ENCODE data around the gene TYW1.
"Not testable (repeated sequence)": the region's sequence is repeated elsewhere in the genome, so short reads cannot be mapped to it uniquely, and the experiment has no call there.

The TYW1 gene

DNA sequence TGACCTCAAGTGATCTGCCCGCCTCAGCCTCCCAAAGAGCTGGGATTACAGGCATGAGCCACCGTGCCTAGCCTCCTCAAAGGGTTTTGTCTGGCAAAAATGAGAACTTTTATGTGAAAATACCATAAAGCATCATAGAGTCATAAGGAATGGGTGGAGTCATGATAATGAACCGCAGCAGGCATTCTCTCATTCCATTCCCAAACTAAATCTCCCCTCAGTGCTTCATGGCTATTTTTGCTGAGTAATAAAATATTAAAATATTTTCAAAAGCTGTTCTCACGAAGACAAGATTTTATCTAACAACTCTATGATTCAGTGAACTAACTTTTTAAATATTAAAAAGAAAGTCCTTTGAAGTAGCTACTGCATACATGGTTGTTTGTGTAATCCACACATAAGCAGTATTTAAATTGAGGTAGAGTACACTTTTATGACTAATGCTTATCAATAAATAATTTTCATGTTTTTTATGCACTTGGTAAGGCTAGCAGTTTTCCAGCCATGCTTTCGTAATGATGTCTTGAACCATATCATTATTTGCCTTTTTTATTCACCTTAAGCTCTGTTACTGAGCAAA lies 195.6 kb downstream of the TYW1 start:
- H2BK120ac ChIP-seq (ENCODE audit: low read depth, low read length); H3K79me1 ChIP-seq (replicated peaks; ENCODE audit: low read length, poor library complexity, severe bottlenecking); H3K14ac ChIP-seq (ENCODE audit: low read length in 2 of 2); H2BK5ac ChIP-seq (ENCODE audit: low read depth, low read length, poor library complexity, severe bottlenecking); H3K23ac ChIP-seq (ENCODE audit: low read length in 2 of 2); H2AFZ ChIP-seq (ENCODE audit: low read depth, low read length); DNase-seq; H3K4me1 ChIP-seq (ENCODE audit: control insufficient read depth, insufficient read depth, low read depth, low read length); H2BK15ac ChIP-seq (ENCODE audit: low read depth, poor library complexity, severe bottlenecking); H3K27me3 ChIP-seq (ENCODE audit: control insufficient read depth in 1 of 2, insufficient read depth in 1 of 2, low read length in 2 of 2); H3K9me3 ChIP-seq (ENCODE audit: control insufficient read depth, low read length); H3K18ac ChIP-seq (ENCODE audit: low read depth in 1 of 2, low read length in 2 of 2); H3K4me2 ChIP-seq (ENCODE audit: low read length, poor library complexity, severe bottlenecking); H2AK5ac ChIP-seq (ENCODE audit: low read length, severe bottlenecking); H3K4ac ChIP-seq (ENCODE audit: low read depth in 1 of 2, low read length in 2 of 2); H4K91ac ChIP-seq (ENCODE audit: low read length); H3K9ac ChIP-seq (ENCODE audit: low read length); H3K4me3 ChIP-seq (ENCODE audit: insufficient read depth in 1 of 2, low read depth in 1 of 2, low read length in 2 of 2); H3K36me3 ChIP-seq (ENCODE audit: control insufficient read depth in 1 of 2, insufficient read depth in 2 of 2, low read depth in 1 of 2, low read length in 2 of 2); H2BK12ac ChIP-seq (ENCODE audit: low read length in 2 of 2); H3K27ac ChIP-seq (ENCODE audit: low read length, poor library complexity, severe bottlenecking); H4K8ac ChIP-seq (ENCODE audit: low read length): not testable (repeated sequence)
- 100% methylated on average over 1 of the region's 5 CpGs for WGBS

DNA sequence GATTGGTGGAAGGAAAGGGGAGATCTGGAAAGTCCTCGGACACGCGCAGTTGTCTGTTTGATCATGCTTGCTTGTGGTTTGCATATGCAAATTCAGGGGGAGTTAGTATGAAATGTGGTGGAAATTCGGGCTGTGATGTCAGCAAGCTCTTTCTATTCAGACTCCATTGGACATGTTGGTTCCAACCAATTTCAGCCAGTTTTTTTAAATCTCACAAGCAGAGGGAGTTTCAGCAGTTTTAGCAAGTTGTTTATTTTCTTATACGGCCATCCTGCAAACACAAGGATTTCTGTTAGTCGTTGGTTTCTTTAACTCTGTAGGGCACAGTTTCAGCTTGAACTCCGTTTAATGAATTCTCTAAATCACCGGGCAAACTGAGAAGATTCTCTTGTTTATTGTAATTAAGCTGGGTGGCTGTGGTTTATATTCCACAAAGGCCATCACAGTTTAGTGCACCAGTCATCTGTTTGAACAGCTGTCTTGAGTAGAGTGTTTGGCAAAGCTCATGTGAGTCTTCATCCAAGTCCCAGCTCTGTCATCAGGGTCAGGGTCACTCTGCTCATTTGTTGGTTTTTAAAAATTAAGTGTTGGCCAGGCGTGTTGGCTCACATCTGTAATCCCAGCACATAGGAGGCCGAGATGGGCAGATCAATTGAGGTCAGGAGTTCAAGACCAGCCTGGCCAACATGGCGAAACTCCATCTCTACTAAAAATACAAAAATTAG lies 196.4 kb downstream of the TYW1 start:
- H3K36me3 ChIP-seq (ENCODE audit: control insufficient read depth in 1 of 2, insufficient read depth in 2 of 2, low read depth in 1 of 2, low read length in 2 of 2); H3K18ac ChIP-seq (ENCODE audit: low read depth in 1 of 2, low read length in 2 of 2); H3K27me3 ChIP-seq (ENCODE audit: control insufficient read depth in 1 of 2, insufficient read depth in 1 of 2, low read length in 2 of 2); H3K79me1 ChIP-seq (replicated peaks; ENCODE audit: low read length, poor library complexity, severe bottlenecking); H2BK120ac ChIP-seq (ENCODE audit: low read depth, low read length); H2AK5ac ChIP-seq (ENCODE audit: low read length, severe bottlenecking); H3K23ac ChIP-seq (ENCODE audit: low read length in 2 of 2); H3K4me3 ChIP-seq (ENCODE audit: insufficient read depth in 1 of 2, low read depth in 1 of 2, low read length in 2 of 2); H3K27ac ChIP-seq (ENCODE audit: low read length, poor library complexity, severe bottlenecking); H4K8ac ChIP-seq (ENCODE audit: low read length); H3K14ac ChIP-seq (ENCODE audit: low read length in 2 of 2); H2BK5ac ChIP-seq (ENCODE audit: low read depth, low read length, poor library complexity, severe bottlenecking); H2AFZ ChIP-seq (ENCODE audit: low read depth, low read length); H3K4me2 ChIP-seq (ENCODE audit: low read length, poor library complexity, severe bottlenecking); H2BK12ac ChIP-seq (ENCODE audit: low read length in 2 of 2); H3K4ac ChIP-seq (ENCODE audit: low read depth in 1 of 2, low read length in 2 of 2); H4K91ac ChIP-seq (ENCODE audit: low read length); H2BK15ac ChIP-seq (ENCODE audit: low read depth, poor library complexity, severe bottlenecking); H3K9me3 ChIP-seq (ENCODE audit: control insufficient read depth, low read length); H3K4me1 ChIP-seq (ENCODE audit: control insufficient read depth, insufficient read depth, low read depth, low read length): not testable (repeated sequence)
- WGBS = 72% methylated on average over 11 of the region's 11 CpGs
- peak overlapping the region; percentile 49 for H3K9ac ChIP-seq (ENCODE audit: low read length)
- DNase-seq = peak; percentile 35

DNA sequence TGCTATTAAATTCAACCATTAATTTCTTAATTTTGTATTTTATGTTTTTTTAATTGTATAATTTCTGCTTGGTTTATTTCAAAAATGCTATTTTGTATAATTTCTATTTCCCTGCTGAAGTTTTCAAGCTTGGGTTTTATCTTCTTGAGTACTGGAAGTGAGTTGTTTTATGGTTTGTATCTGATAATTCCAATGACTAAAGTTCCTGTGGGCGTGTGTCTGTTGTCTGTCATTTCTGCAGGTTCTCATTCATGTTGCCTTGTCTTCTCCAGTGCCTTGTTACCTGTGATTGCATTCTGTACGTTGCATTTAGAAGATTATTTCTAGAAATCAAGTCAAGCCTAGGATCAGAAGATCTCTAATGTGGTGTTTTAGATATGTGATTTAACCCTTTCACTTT lies 199.5 kb downstream of the TYW1 start:
- not testable (repeated sequence) for H3K18ac ChIP-seq (ENCODE audit: low read depth in 1 of 2, low read length in 2 of 2); H2BK15ac ChIP-seq (ENCODE audit: low read depth, poor library complexity, severe bottlenecking)
- 89% methylated on average over 1 of the region's 2 CpGs for WGBS

DNA sequence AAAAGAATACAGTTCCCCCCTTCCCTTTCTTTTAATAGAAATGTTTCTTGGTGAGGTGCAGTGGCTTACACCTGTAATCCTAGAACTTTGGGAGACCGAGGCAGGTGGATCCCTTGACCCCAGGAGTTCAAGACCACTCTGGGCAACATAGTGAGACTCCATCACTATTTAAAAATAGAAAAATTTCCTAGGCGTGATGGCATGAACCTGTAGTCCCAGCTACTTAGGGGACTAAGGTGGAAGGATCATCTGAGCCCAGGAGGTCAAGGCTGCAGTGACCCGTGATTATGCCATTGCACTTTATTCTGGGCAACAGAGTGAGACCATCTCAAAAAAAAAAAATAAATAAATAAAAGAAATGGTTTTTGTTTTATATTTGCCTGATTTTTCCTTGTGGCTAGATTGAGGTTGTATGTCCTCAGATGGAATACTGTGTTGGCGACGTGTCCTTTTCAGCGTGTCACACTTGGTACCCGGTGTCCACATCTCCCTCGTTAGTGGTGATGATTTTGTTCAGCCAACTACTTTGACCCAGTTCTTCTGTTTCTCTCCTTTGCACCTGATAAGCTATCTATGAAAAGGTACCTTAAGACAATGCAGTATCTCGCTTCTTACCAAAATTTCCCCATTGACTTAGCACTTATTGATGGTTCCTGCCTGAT lies 202.4 kb downstream of the TYW1 start:
- not testable (repeated sequence) for H3K23ac ChIP-seq (ENCODE audit: low read length in 2 of 2); H2BK15ac ChIP-seq (ENCODE audit: low read depth, poor library complexity, severe bottlenecking); H2BK120ac ChIP-seq (ENCODE audit: low read depth, low read length); H3K27ac ChIP-seq (ENCODE audit: low read length, poor library complexity, severe bottlenecking); H3K14ac ChIP-seq (ENCODE audit: low read length in 2 of 2); DNase-seq; H2BK5ac ChIP-seq (ENCODE audit: low read depth, low read length, poor library complexity, severe bottlenecking); H3K4me3 ChIP-seq (ENCODE audit: insufficient read depth in 1 of 2, low read depth in 1 of 2, low read length in 2 of 2); H3K79me1 ChIP-seq (replicated peaks; ENCODE audit: low read length, poor library complexity, severe bottlenecking); H3K4me1 ChIP-seq (ENCODE audit: control insufficient read depth, insufficient read depth, low read depth, low read length); H3K9me3 ChIP-seq (ENCODE audit: control insufficient read depth, low read length); H2AK5ac ChIP-seq (ENCODE audit: low read length, severe bottlenecking); H2BK12ac ChIP-seq (ENCODE audit: low read length in 2 of 2); H2AFZ ChIP-seq (ENCODE audit: low read depth, low read length); H4K8ac ChIP-seq (ENCODE audit: low read length); H3K4ac ChIP-seq (ENCODE audit: low read depth in 1 of 2, low read length in 2 of 2); H4K91ac ChIP-seq (ENCODE audit: low read length); H3K36me3 ChIP-seq (ENCODE audit: control insufficient read depth in 1 of 2, insufficient read depth in 2 of 2, low read depth in 1 of 2, low read length in 2 of 2); H3K27me3 ChIP-seq (ENCODE audit: control insufficient read depth in 1 of 2, insufficient read depth in 1 of 2, low read length in 2 of 2); H3K4me2 ChIP-seq (ENCODE audit: low read length, poor library complexity, severe bottlenecking); H3K18ac ChIP-seq (ENCODE audit: low read depth in 1 of 2, low read length in 2 of 2); H3K9ac ChIP-seq (ENCODE audit: low read length)
- 100% methylated on average over 4 of the region's 9 CpGs for WGBS

More for the DNA sequence above, 199.5 kb downstream of the TYW1 start:
- not testable (repeated sequence) for H4K8ac ChIP-seq (ENCODE audit: low read length); H2AFZ ChIP-seq (ENCODE audit: low read depth, low read length); H2BK5ac ChIP-seq (ENCODE audit: low read depth, low read length, poor library complexity, severe bottlenecking); H3K27me3 ChIP-seq (ENCODE audit: control insufficient read depth in 1 of 2, insufficient read depth in 1 of 2, low read length in 2 of 2); H3K4ac ChIP-seq (ENCODE audit: low read depth in 1 of 2, low read length in 2 of 2); H2BK12ac ChIP-seq (ENCODE audit: low read length in 2 of 2); H3K14ac ChIP-seq (ENCODE audit: low read length in 2 of 2); H3K9ac ChIP-seq (ENCODE audit: low read length); H2BK120ac ChIP-seq (ENCODE audit: low read depth, low read length); H3K23ac ChIP-seq (ENCODE audit: low read length in 2 of 2); H3K4me1 ChIP-seq (ENCODE audit: control insufficient read depth, insufficient read depth, low read depth, low read length); H3K4me2 ChIP-seq (ENCODE audit: low read length, poor library complexity, severe bottlenecking); H2AK5ac ChIP-seq (ENCODE audit: low read length, severe bottlenecking); H3K79me1 ChIP-seq (replicated peaks; ENCODE audit: low read length, poor library complexity, severe bottlenecking); H3K9me3 ChIP-seq (ENCODE audit: control insufficient read depth, low read length); DNase-seq; H3K36me3 ChIP-seq (ENCODE audit: control insufficient read depth in 1 of 2, insufficient read depth in 2 of 2, low read depth in 1 of 2, low read length in 2 of 2); H4K91ac ChIP-seq (ENCODE audit: low read length); H3K4me3 ChIP-seq (ENCODE audit: insufficient read depth in 1 of 2, low read depth in 1 of 2, low read length in 2 of 2); H3K27ac ChIP-seq (ENCODE audit: low read length, poor library complexity, severe bottlenecking)
